Gastrocnemius medialis (tissue), 4 donors: ENCODE results near the gene CHSY1.

Experiments
- CTCF ChIP-seq, 5 experiments: fragments of 450-650 bp in 3 of 5; fragments of 200-600 bp in 2 of 5; sonication (generic) in 2 of 5; IDR thresholded peaks in 4 of 5; conservative IDR thresholded peaks in 1 of 5; 1 replicate in 4 of 5; 2 replicates in 1 of 5; pipeline ENCODE4 v1.5.1; 2016 to 2019; ENCODE audit warnings: antibody characterized with exemption in 5 of 5, mild to moderate bottlenecking in 3 of 5, moderate library complexity in 3 of 5
- POLR2A ChIP-seq, 2 donors: fragments of 450-650 bp; IDR thresholded peaks; one replicate each; pipeline ENCODE4 v1.6.1; 2017; ENCODE audit warnings: antibody characterized with exemption in 2 of 2, mild to moderate bottlenecking in 2 of 2, moderate library complexity in 2 of 2

GRCh38 chr15:101258238-101259144 is 6.6 kb upstream of the CHSY1 start:
- peak; percentile 73 to 86 (median 79) for TF ChIP-seq CTCF (IDR thresholded peaks at IDR 0.05 in 4 of 5, conservative IDR thresholded peaks at IDR 0.05 in 1 of 5)
- no peak for TF ChIP-seq POLR2A (IDR thresholded peaks at IDR 0.05)
